Measurements from ENCODE around the gene RTF1.

DNA sequence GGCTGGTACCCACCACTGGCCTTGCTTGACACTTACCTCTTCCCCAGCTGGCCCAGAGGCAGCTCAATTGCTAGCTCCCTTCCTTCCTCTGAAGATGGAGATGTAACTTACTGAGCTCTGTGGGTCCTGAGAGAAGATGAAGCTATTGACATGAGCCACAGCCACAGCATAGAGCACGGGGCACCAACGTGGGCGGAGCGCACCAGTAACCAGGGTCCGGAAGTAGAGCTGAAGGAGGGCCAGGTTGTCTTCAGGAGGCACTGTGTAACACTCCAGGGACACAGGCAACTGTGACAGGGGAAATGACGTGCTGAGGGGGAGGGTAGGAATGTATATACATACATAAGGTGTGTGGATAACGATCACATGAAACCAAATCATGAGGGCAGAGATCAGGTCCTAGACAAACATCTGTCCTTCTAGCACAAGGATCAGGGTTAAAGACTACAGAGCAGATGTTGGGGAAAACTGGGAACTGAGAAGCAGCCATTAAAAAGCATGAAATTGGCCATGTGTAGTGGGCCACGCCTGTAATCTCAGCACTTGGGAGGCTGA, 101.1 kb downstream of the RTF1 start:
- TF ChIP-seq, protein P1, sequence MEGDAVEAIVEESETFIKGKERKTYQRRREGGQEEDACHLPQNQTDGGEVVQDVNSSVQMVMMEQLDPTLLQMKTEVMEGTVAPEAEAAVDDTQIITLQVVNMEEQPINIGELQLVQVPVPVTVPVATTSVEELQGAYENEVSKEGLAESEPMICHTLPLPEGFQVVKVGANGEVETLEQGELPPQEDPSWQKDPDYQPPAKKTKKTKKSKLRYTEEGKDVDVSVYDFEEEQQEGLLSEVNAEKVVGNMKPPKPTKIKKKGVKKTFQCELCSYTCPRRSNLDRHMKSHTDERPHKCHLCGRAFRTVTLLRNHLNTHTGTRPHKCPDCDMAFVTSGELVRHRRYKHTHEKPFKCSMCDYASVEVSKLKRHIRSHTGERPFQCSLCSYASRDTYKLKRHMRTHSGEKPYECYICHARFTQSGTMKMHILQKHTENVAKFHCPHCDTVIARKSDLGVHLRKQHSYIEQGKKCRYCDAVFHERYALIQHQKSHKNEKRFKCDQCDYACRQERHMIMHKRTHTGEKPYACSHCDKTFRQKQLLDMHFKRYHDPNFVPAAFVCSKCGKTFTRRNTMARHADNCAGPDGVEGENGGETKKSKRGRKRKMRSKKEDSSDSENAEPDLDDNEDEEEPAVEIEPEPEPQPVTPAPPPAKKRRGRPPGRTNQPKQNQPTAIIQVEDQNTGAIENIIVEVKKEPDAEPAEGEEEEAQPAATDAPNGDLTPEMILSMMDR (optimal IDR thresholded peaks at IDR 0.05 in 1 of 3, IDR thresholded peaks at IDR 0.05 in 1 of 3, conservative IDR thresholded peaks at IDR 0.05 in 1 of 3; ENCODE audit: extremely low read depth in 1 of 3, insufficient read depth in 2 of 3, low read length in 3 of 3) = no peak
- TF ChIP-seq EZH2 (IDR thresholded peaks at IDR 0.05; ENCODE audit: low read length) = no peak

Data from keratinocyte (primary cell).